K562 (cell line): ENCODE data around the gene CDYL. TPM values are rescaled to one million over a fixed set of nuclear protein-coding genes. Genes with fewer than 3 reads are reported as not detected.
A peak's percentile ranks its signal among the peaks of the same experiment; 100 is the strongest.

Experiments
- CGGBP1 ChIP-seq: fragments of 250-450 bp; sonication (Bioruptor Pico); IDR thresholded peaks from 2 replicates; pipeline ENCODE4 v1.9.0; 2021; ENCODE audit warnings: mild to moderate bottlenecking
- CTBP1 ChIP-seq: fragments of 450-650 bp; IDR thresholded peaks from 2 replicates; pipeline ENCODE4 v1.6.1; 2016; ENCODE audit warnings: borderline replicate concordance
- ELF2 ChIP-seq: fragments of 250-450 bp; sonication (Bioruptor Pico); IDR thresholded peaks from 2 replicates; pipeline ENCODE4 v1.5.0; 2021; ENCODE audit warnings: mild to moderate bottlenecking
- GATA2 ChIP-seq: sonication (generic); formaldehyde crosslinking; IDR thresholded peaks from 2 replicates; pipeline ENCODE4 v1.4.0; 2020; ENCODE audit warnings: mild to moderate bottlenecking, missing genetic modification reagents
- HSF4 ChIP-seq: fragments of 250-450 bp; sonication (Bioruptor Pico); IDR thresholded peaks from 2 replicates; pipeline ENCODE4 v2.1.2; 2022; ENCODE audit warnings: mild to moderate bottlenecking, moderate library complexity, borderline replicate concordance
- IFI16 ChIP-seq: fragments of 250-450 bp; sonication (Bioruptor Pico); IDR thresholded peaks from 2 replicates; pipeline ENCODE4 v2.1.2; 2022; ENCODE audit warnings: mild to moderate bottlenecking, inconsistent platforms
- MNT ChIP-seq, 2 experiments: fragments of 450-650 bp; conservative IDR thresholded peaks; 2 replicates each; pipeline ENCODE4 v1.6.1; 2017; ENCODE audit warnings: mild to moderate bottlenecking in 2 of 2, moderate library complexity in 2 of 2
- NFE2 ChIP-seq: IDR thresholded peaks from 2 replicates; pipeline ENCODE4 v1.6.1; 2014; ENCODE audit warnings: antibody characterized with exemption, low read depth
- NR0B1 ChIP-seq: fragments of 450-650 bp; IDR thresholded peaks from one replicate; pipeline ENCODE4 v1.6.1; 2018; ENCODE audit warnings: mild to moderate bottlenecking, moderate library complexity; ENCODE audit not compliant: partially characterized antibody
- PML ChIP-seq: IDR thresholded peaks from 2 replicates; pipeline ENCODE4 v1.6.1; 2012; ENCODE audit warnings: low read length, inconsistent platforms
- RB1 ChIP-seq: fragments of 450-650 bp; IDR thresholded peaks from 2 replicates; pipeline ENCODE4 v1.6.1; 2017; ENCODE audit warnings: low read depth, mild to moderate bottlenecking
- RBM25 ChIP-seq: fragments of 200-400 bp; formaldehyde crosslinking; IDR thresholded peaks from 2 replicates; pipeline ENCODE4 v1.6.1; 2018; ENCODE audit warnings: low read length, low read depth, moderate library complexity; ENCODE audit not compliant: severe bottlenecking
- TSHZ1 ChIP-seq: fragments of 250-450 bp; sonication (Bioruptor Pico); IDR thresholded peaks from 2 replicates; pipeline ENCODE4 v1.4.0; 2020; ENCODE audit warnings: mild to moderate bottlenecking, moderate library complexity
- ZNF224 ChIP-seq: sonication (generic); formaldehyde crosslinking; IDR thresholded peaks from 2 replicates; pipeline ENCODE4 v1.8.0; 2022; ENCODE audit warnings: mild to moderate bottlenecking, missing genetic modification reagents
- ZNF232 ChIP-seq: sonication (generic); formaldehyde crosslinking; IDR thresholded peaks from 2 replicates; pipeline ENCODE4 v1.8.0; 2022; ENCODE audit warnings: mild to moderate bottlenecking, missing genetic modification reagents
- ZSCAN29 ChIP-seq: fragments of 450-650 bp; IDR thresholded peaks from 2 replicates; pipeline ENCODE4 v1.6.1; 2017
- polyA plus RNA-seq, 8 experiments: library from polyadenylated mRNA; depleted of rRNA in 4 of 8; stranded (reverse) in 5 of 8; unstranded in 3 of 8; fragments of >200 nt; fragmentation: Nextera tagmentation in 2 of 8; fragmentation: Illumina TruSeq in 1 of 8; extraction: Ambion mirVana in 2 of 8; extraction: Trizol in 1 of 8; gene quantifications; 2 replicates each; pipeline versions ENCODE4 v1.2.1 to v1.2.3, GENCODE V29; 2011 to 2014; ENCODE audit warnings: inconsistent platforms in 1 of 8, missing spikeins in 1 of 8
- total RNA-seq, 7 experiments: library from RNA; depleted of rRNA in 6 of 7; stranded (reverse); fragments of >200 nt in 6 of 7; fragmentation: Illumina TruSeq in 2 of 7; extraction: Trizol in 2 of 7; gene quantifications; 2 replicates each; pipeline versions ENCODE4 v1.2.1 to v1.2.3, GENCODE V29; 2011 to 2021; ENCODE audit warnings: low replicate concordance in 1 of 7

CDYL gene
- total and polyA plus RNA-seq, 9 of the 15 experiments (the other 6 are each of a cell fraction or from before 2014, with no cell fraction given) = 8.1 to 45.8 (median 40.8) TPM

GRCh38 chr6:4941782-4942672 lies 165.8 kb downstream of the CDYL start (continued):
- TF ChIP-seq MNT (conservative IDR thresholded peaks at IDR 0.05) = peak; percentile 44 to 76; a peak in 3 of 4 replicates
- TF ChIP-seq ZNF224 (CRISPR knock-in tag) = no peak
- no peak for TF ChIP-seq RBM25
- TF ChIP-seq PML = peak; percentile 86
- TF ChIP-seq RB1 = peak; percentile 40; the same call in 1 of the 2 replicates
- no peak for TF ChIP-seq HSF4 (CRISPR knock-in tag)
- TF ChIP-seq CTBP1 = peak; percentile 83
- TF ChIP-seq ZNF232 (CRISPR knock-in tag) = no peak
- TF ChIP-seq ELF2 (CRISPR knock-in tag) = no peak
- TF ChIP-seq GATA2 (CRISPR knock-in tag) = peak; percentile 68
- TF ChIP-seq IFI16 = no peak
- peak; percentile 97 for TF ChIP-seq NFE2
- TF ChIP-seq ZSCAN29 = no peak
- TF ChIP-seq CGGBP1 (CRISPR knock-in tag) = no peak
- no peak for TF ChIP-seq NR0B1
- no peak for TF ChIP-seq TSHZ1
